ENCODE measurements around the gene PHACTR1.

DNA sequence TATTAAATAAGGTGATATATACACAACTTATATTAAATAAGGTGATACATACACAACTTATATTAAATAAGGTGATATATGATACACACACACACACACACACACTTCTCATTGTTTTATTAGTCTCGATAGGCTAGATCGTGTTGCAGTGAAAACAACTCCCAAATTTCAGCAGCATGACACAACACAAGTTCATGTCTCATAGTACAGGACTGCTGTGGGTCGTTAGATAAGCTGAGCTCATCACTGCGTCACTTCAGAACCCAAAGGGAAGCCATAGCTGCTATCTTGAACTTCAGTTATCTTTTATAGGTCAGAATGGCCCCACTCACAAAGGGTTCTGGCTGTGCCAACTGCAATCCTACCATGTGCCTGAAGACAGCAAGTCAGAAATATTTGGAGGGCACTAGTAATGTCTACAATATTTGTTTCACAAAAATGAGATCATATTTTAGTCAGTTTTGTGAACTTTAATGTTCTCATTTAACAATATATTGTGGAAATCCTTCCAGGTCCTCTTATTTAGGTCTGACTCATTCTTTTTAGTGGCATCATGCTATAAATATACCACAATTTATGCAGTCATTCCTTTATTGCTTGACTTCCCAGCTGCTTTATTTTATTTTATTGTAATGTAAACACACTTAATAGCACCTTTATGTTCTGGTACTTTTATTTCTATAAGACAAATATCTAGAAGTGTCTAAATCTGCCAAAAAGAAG is 290.2 kb downstream of the PHACTR1 start:
- TF ChIP-seq, protein P1, sequence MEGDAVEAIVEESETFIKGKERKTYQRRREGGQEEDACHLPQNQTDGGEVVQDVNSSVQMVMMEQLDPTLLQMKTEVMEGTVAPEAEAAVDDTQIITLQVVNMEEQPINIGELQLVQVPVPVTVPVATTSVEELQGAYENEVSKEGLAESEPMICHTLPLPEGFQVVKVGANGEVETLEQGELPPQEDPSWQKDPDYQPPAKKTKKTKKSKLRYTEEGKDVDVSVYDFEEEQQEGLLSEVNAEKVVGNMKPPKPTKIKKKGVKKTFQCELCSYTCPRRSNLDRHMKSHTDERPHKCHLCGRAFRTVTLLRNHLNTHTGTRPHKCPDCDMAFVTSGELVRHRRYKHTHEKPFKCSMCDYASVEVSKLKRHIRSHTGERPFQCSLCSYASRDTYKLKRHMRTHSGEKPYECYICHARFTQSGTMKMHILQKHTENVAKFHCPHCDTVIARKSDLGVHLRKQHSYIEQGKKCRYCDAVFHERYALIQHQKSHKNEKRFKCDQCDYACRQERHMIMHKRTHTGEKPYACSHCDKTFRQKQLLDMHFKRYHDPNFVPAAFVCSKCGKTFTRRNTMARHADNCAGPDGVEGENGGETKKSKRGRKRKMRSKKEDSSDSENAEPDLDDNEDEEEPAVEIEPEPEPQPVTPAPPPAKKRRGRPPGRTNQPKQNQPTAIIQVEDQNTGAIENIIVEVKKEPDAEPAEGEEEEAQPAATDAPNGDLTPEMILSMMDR (IDR thresholded peaks at IDR 0.05; ENCODE audit: low read depth, low read length, missing input control) = no peak
- TF ChIP-seq SP1 (IDR thresholded peaks at IDR 0.05) = no peak
- TF ChIP-seq, protein P2, sequence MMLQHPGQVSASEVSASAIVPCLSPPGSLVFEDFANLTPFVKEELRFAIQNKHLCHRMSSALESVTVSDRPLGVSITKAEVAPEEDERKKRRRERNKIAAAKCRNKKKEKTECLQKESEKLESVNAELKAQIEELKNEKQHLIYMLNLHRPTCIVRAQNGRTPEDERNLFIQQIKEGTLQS (IDR thresholded peaks at IDR 0.05) = no peak
- TF ChIP-seq EGR1 (IDR thresholded peaks at IDR 0.05; ENCODE audit: low read depth in 2 of 2) = no peak
- TF ChIP-seq, protein P3, sequence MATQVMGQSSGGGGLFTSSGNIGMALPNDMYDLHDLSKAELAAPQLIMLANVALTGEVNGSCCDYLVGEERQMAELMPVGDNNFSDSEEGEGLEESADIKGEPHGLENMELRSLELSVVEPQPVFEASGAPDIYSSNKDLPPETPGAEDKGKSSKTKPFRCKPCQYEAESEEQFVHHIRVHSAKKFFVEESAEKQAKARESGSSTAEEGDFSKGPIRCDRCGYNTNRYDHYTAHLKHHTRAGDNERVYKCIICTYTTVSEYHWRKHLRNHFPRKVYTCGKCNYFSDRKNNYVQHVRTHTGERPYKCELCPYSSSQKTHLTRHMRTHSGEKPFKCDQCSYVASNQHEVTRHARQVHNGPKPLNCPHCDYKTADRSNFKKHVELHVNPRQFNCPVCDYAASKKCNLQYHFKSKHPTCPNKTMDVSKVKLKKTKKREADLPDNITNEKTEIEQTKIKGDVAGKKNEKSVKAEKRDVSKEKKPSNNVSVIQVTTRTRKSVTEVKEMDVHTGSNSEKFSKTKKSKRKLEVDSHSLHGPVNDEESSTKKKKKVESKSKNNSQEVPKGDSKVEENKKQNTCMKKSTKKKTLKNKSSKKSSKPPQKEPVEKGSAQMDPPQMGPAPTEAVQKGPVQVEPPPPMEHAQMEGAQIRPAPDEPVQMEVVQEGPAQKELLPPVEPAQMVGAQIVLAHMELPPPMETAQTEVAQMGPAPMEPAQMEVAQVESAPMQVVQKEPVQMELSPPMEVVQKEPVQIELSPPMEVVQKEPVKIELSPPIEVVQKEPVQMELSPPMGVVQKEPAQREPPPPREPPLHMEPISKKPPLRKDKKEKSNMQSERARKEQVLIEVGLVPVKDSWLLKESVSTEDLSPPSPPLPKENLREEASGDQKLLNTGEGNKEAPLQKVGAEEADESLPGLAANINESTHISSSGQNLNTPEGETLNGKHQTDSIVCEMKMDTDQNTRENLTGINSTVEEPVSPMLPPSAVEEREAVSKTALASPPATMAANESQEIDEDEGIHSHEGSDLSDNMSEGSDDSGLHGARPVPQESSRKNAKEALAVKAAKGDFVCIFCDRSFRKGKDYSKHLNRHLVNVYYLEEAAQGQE (IDR thresholded peaks at IDR 0.05) = no peak

Data from liver (tissue), 3 donors.